GM10266 (cell line): ENCODE results near the gene PAQR5.

Experiments
- DNase-seq: peaks from one replicate; pipeline ENCODE4 v3.0.0; 2012; ENCODE audit errors: extremely low spot score
- TF ChIP-seq, protein P1 (sequence below): IDR thresholded peaks from 2 replicates; pipeline ENCODE4 v1.5.1; 2012; ENCODE audit warnings: mild to moderate bottlenecking, low read depth; ENCODE audit not compliant: control insufficient read depth, insufficient read depth; ENCODE audit errors: missing control alignments

PAQR5 gene

DNA sequence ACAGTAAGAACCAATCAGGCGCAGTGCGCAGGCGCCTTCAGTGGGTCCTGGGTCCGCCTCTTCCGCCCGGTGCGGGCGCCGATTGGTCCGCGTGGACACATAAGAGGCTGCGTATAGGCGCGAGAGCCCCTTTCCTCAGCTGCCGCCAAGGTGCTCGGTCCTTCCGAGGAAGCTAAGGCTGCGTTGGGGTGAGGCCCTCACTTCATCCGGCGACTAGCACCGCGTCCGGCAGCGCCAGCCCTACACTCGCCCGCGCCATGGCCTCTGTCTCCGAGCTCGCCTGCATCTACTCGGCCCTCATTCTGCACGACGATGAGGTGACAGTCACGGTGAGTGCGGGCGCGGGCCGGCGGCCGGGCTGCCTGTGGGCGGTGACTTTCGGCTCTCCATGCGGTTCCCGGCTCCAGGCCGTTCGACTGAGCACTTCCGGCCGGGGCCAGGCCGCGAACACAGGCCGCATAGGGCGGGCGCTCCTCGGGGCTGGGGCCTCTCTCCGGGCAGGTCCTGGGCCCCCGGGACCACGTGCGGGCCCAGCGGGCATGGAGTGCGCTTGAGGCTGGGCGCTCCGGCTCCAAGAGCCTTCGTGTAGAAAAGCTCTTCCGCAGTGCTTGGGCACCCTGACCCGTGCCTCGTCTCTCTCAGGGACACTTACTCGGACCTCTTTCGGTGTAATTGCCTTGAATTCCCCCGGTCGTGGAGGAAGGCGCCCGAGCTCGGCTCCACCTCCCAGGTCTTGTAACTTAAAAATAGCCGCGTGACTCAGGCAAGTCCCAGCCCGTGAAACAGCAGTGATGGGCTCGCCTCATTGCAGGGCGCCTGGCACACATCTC, 154.2 kb downstream of the PAQR5 start, which contains the start of gene RPLP1:
RPLP1 (plus strand) TSS at position 127 of the 830 bp plus-strand sequence; CDS start at position 258, 131 bp downstream.
- TF ChIP-seq, protein P1, sequence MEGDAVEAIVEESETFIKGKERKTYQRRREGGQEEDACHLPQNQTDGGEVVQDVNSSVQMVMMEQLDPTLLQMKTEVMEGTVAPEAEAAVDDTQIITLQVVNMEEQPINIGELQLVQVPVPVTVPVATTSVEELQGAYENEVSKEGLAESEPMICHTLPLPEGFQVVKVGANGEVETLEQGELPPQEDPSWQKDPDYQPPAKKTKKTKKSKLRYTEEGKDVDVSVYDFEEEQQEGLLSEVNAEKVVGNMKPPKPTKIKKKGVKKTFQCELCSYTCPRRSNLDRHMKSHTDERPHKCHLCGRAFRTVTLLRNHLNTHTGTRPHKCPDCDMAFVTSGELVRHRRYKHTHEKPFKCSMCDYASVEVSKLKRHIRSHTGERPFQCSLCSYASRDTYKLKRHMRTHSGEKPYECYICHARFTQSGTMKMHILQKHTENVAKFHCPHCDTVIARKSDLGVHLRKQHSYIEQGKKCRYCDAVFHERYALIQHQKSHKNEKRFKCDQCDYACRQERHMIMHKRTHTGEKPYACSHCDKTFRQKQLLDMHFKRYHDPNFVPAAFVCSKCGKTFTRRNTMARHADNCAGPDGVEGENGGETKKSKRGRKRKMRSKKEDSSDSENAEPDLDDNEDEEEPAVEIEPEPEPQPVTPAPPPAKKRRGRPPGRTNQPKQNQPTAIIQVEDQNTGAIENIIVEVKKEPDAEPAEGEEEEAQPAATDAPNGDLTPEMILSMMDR: no peak
- DNase-seq: peak; percentile 93

- no peak for DNase-seq
- TF ChIP-seq, protein P1: no peak
Observed at GRCh38 chr15:69454953-69455352, 156.2 kb downstream of the PAQR5 start.

GRCh38 chr15:69456208-69457166, 157.8 kb downstream of the PAQR5 start:
- TF ChIP-seq, protein P1: no peak
- DNase-seq: no peak
